ENCODE measurements around the gene CER1. TPM values are rescaled to one million over a fixed set of nuclear protein-coding genes. Genes with fewer than 3 reads are reported as not detected.

CER1 gene
- total and polyA plus RNA-seq, 2 of the 4 experiments (the other 2 are of a cell fraction), result not detected

GRCh38 chr9:14770592-14770991 is 48.1 kb upstream of the CER1 start:
- no peak overlapping the region for H3K14ac ChIP-seq (replicated peaks; ENCODE audit: low read depth, low read length)
- no peak overlapping the region for H3K27ac ChIP-seq (ENCODE audit: insufficient read depth, low read length)
- H3K27me3 ChIP-seq (ENCODE audit: control insufficient read depth, insufficient read depth, low read length), result no peaks in the 10 kb centered on the region
- TF ChIP-seq NFE2L2 (IDR thresholded peaks at IDR 0.05; ENCODE audit: low read depth, low read length) (no peak), MAFK (IDR thresholded peaks at IDR 0.05; ENCODE audit: low read depth, low read length) (no peak), SMC3 (IDR thresholded peaks at IDR 0.05; ENCODE audit: low read depth, low read length) (no peak), ELK1 (IDR thresholded peaks at IDR 0.05; ENCODE audit: borderline replicate concordance, low read depth, low read length) (no peak), BHLHE40 (IDR thresholded peaks at IDR 0.05; ENCODE audit: low read depth, low read length) (no peak)
- no peak overlapping the region for H2AK5ac ChIP-seq (ENCODE audit: low read depth, low read length)
- 20% methylated on average over 1 of the region's 7 CpGs; no CpG with 5 or more reads in 1 of the 2 experiments for WGBS, 2 experiments (ENCODE audit: extremely low coverage in 2 of 2, insufficient read length in 1 of 2)
- H4K5ac ChIP-seq (ENCODE audit: low read depth, low read length), result no peak overlapping the region
- no peak overlapping the region for H3K18ac ChIP-seq (ENCODE audit: low read depth, low read length)
- no peak overlapping the region for H2BK20ac ChIP-seq (ENCODE audit: low read depth, low read length)
- no peaks in the 10 kb centered on the region for H3K9me1 ChIP-seq (ENCODE audit: insufficient read depth, low read length)
- no peak overlapping the region for H4K91ac ChIP-seq (ENCODE audit: insufficient read depth, low read depth, low read length)
- H2BK120ac ChIP-seq (ENCODE audit: low read depth, low read length), result no peak overlapping the region
- H2AFZ ChIP-seq (replicated peaks; ENCODE audit: low read length, poor library complexity), result no peak overlapping the region
- dilution Hi-C loops (cut with HindIII; ENCODE audit: low sequenced_read_pairs, unreplicated experiment) (no loop called here), intact Hi-C loops (cut with micrococcal nuclease) (no loop called here), in situ Hi-C loops (cut with MboI; ENCODE audit: low sequenced_read_pairs) (no loop called here)
- no peak overlapping the region for H3K4ac ChIP-seq (ENCODE audit: low read depth, low read length)
- H3K4me3 ChIP-seq (ENCODE audit: insufficient read depth, low read depth, low read length), result no peak overlapping the region
- no peak overlapping the region for H3K23ac ChIP-seq (ENCODE audit: low read depth, low read length)
- no peak overlapping the region for H4K8ac ChIP-seq (ENCODE audit: low read depth in 2 of 2, low read length in 2 of 2)
- POLR2A ChIA-PET (ENCODE audit: unreplicated experiment), result no interaction called here
- H3K4me1 ChIP-seq (ENCODE audit: control insufficient read depth, insufficient read depth, low read length), result no peaks in the 10 kb centered on the region
- no peak overlapping the region for H3K56ac ChIP-seq (ENCODE audit: extremely low read depth, insufficient read depth, low read length)
- H2BK5ac ChIP-seq (ENCODE audit: low read depth, low read length, poor library complexity, severe bottlenecking), result no peak overlapping the region
- H2BK15ac ChIP-seq (ENCODE audit: low read depth, low read length), result no peak overlapping the region
- H3K9me3 ChIP-seq (ENCODE audit: control insufficient read depth, insufficient read depth, low read length), result no peaks in the 10 kb centered on the region
- H3K9ac ChIP-seq (ENCODE audit: low read depth, low read length), result no peak overlapping the region
- H3K36me3 ChIP-seq (ENCODE audit: control insufficient read depth, insufficient read depth, low read length), result no peaks in the 10 kb centered on the region
- BruUV-seq (replicated peaks), result no TSS peak
- H2AK9ac ChIP-seq (replicated peaks; ENCODE audit: low read depth, low read length, poor library complexity), result no peak overlapping the region
- ATAC-seq (ENCODE audit: low read depth), result no peak
- no peak overlapping the region for H3K4me2 ChIP-seq (ENCODE audit: low read depth, low read length)
- no peak for DNase-seq
- H4K20me1 ChIP-seq (ENCODE audit: insufficient read depth, low read length), result no peaks in the 10 kb centered on the region
- CTCF ChIA-PET, result no interaction called here
- no peaks in the 10 kb centered on the region for H3K79me1 ChIP-seq (ENCODE audit: low read depth in 1 of 2, low read length in 2 of 2)

Data from IMR-90 (cell line).